HG02938 (cell line): ENCODE results near the gene GTPBP1.

Experiments
- ATAC-seq: cut with Tn5 transposase; IDR thresholded peaks from one replicate; pipeline ENCODE4 v1.9.1; 2021; ENCODE audit warnings: mild to moderate bottlenecking, moderate library complexity; ENCODE audit not compliant: unreplicated experiment

The GTPBP1 gene

DNA sequence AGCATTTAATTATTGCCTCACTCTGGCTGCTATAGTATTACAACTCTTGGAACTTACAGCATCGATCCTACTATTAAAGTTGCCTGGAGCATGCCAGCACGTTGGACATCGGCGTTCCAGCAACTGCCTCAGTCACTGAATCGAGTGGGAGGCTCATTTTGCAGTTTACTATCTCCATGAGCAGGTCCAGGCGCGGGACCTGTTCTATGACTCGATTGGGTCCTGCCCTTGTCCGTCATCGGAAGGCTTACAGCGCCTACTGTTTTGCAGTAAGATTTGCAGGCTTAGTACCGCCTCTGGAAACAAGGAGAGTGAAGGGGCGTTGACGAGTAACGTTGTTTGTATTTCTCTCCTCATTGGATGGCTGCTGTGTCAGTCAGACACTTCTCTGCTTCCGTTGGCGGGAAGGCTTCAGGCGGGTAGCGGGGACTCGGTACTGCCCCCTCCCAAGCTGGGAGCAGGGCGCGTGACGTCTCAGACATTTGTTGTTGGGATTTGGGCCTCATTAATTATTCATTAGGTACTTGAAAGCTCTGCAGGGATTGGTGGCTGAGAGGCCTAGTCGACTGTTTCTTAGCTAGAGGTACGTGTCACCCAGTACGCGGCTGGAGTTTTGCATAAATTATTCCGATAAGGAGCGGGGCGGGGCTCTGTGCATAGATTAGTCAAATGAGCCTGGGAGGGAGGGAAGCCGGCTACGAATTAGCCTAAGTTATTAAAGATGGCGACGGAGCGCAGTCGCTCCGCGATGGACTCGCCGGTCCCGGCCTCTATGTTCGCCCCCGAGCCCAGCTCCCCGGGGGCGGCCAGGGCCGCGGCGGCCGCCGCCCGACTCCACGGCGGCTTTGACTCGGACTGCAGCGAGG, at the start of gene GTPBP1:
TSS of gene GTPBP1 (plus strand) at position 710 of the 866 bp plus-strand sequence. CDS start at position 722, 12 bp downstream.
- peak; percentile 72 for ATAC-seq

DNA sequence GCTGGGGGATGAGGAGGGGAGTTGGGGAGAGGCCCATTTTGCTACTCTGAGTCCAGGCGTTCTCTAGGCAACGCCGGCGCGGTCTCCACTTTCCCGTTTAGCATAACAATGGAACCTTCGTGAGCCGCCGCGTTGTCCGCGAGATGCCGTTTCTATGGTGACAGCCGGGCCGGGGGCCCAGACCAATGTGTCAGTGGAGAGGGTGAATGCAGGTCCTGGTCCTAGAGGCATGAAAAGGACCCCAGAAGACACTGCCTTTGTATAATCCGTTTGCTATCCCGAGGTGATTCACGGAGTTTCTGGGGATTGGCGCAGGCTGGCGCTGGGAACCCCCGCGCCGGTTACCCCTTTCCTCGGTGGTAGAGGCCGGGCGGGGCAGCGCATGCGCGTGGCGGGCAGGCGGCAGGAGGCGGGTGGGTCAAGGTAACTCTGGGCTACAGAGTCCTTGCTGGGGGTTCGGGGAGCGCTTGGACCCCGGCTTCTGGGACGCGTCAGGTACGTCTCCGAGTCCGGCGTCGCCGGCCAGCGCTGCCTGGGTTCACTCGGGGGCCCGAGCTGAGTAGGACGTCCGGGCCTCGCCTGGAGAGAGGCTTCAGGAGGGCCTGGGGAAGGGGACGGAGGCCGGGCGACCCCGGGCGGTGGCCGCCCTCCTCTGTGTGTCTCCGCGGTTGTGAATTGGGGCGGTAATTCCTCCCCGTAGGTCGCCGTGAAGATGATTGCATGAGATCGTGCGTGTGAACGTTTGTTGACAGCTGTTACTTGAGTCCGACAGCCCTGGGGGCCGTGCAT, 49.3 kb upstream of the GTPBP1 start, which contains the start of the genes CBY1 and FAM227A:
TSS of gene CBY1 (plus strand) at position 383 of the 789 bp plus-strand sequence. CDS start 11,417 bp downstream, outside the sequence.
TSS of gene FAM227A (minus strand) at position 137 of the 789 bp plus-strand sequence. CDS start 6,224 bp downstream, outside the sequence.
- peak; percentile 79 for ATAC-seq

DNA sequence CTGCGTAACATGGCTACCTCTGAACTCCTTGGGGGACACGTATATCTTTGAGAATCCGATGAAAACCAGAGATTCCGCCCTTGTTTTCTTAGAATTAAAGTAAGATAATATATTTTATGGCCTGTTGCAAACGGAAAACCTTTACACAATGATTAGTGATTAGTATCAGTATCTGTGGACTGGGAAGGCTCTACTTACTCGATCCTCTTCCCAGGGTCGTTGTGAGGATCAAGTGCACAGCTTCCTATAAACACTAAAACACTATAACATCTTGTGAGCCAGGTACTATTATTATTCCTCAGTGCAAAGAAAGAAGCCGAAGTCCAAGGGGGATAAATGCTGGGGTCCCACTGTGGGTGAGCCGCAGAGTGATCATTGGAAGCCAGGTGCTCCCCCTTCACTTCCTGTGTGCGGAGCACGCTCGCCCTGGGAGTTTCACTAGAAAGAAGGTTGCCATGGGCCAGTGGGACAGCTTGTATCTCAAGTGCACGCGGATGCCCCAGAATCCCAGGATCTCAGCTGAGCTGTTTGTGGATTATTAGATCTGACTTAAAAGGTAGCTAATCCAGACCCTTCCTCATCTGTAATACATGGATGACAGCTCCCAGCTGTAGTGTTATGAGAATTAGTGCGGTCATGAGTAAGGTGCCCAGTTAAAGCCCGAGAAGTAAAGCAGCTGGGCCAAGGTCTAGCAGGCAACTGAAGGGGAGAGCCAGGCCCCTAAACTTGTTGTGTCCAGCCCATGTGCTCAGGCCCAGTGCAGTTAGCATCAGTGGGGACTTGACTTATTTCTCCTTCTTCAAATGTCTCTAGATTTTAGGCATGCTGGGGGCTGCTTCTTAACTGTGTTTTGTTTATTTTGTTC, 48.5 kb upstream of the GTPBP1 start:
- no peak for ATAC-seq

DNA sequence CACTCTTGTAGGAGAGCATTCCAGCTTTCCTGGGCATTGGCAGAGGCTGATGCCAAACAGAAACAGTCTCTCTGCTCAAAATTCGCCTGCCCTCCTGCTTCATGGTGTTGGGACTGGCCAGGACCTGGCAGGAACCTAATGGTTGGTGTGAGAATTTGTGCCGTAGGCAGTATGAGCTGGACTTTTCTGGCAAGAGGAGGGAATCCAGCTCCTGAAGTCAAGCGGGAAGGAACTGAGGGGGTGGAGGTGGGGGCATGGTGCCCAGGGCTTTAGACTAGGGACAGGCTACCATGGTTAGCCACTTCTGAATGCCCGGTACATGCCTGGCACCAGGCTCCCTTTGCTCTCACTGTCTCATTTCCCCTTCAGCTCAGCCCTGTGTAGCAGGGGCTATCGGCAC, 30.9 kb upstream of the GTPBP1 start:
- ATAC-seq: no peak

DNA sequence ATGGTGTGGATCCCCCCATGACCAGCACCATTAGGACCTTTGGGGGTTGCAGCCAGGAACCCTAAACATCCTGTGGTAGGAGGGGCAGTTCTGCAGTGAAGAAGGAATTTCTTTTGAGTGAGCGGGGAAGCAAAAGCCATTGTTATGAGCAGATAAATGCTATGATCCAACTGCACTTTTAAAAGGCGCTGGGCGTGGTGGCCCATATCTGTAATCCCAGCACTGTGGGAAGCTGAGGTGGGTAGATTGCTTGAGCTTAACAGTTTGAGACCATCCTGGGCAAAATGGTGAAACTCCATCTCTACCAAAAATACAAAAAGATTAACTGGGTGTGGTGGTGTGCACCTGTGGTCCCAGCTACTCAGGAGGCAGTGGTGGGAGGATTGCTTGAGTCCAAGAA, 29.9 kb upstream of the GTPBP1 start:
- ATAC-seq: no peak

DNA sequence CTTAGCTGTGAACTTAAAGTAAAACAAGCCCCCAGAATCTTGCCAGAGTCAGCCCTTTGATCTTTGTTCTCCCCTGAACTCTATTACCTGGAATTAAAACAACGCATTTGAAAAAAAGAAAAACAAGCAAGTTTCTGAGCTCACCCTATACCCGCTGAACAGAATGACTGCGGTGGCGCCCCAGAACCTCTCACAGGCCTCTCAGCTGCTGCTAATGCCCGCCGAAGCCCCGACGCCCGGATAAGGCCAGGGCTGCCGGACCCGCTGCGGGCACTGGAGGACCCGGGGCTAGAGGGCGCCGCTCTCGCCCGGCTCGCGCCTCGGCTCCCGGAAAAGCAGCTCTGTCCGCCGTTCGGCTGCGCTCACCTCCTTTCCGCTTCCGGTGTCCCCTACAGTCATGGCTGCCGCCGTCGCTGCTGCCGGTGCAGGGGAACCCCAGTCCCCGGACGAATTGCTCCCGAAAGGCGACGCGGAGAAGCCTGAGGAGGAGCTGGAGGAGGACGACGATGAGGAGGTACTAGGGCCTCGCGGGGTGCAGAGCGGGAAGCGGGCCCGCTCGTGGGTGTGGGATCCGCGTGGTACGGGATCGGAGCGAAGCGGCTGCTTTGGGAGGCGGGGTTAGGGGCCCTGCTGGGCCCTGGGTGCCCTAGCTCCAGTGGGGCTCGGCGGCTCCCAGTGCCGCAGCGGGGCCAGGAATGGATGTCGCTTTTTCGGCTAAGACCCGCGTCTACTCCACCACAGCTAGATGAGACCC, 24.0 kb upstream of the GTPBP1 start, which contains the start of gene TOMM22:
TSS of gene TOMM22 (plus strand) at position 376 of the 754 bp plus-strand sequence. CDS start at position 398, 22 bp downstream.
- ATAC-seq: peak; percentile 73

DNA sequence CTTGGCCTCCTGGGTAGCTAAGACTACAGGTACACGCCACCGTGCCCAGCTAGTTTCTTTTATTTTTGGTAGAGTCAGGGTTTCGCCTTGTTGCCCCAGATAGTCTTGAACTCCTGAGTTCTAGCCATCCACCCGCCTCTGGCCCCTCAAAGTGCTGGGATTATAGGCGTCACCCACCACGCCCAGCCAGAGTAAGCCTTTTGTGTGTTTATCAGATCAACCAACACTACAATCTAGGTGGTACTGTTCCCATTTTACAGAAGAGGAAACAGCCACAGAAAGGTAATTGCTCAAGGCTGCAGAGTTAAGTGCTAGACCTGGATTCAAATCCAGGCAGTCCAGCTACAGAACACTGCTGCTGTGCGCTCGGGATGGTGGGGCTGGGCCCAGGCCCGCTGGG, 20.8 kb upstream of the GTPBP1 start:
- ATAC-seq: no peak

DNA sequence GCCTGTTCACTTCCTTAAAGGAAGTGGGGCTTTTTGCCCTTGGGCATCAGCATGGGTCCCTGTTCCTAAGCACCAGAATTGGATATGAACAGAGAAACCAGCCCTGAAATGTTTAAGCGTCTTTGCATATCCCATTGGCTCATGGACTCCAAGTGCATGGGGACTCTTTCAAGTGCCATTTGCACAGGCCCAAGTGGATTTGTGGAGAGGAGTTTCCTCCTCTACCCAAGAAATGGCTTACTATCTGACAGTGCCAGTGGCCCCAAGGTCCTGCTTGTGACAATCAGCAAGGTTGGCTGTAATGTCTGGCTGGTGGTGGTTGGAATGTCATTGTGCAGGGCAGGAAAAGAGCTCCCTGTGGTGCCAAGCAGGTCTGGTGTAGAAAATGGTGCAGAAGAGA, 20.0 kb upstream of the GTPBP1 start:
- ATAC-seq: no peak

DNA sequence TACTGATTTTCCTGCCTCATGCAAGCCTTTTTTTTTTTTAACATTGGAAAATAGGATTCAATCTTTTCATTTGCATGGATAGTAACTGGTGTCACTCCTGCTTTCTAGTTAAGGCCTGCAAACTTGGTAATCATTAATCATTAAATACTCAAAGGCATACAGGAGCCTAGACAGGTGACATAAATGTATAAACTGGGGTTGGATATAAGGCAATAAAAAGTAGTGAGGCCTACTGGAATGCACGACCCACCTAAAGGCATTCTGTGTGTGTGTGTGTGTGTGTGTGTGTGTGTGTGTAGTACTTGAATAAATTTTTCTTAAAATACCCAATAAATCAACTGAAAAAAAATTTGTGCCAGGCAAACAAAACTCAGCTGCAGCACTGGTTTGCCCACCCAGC, 16.1 kb upstream of the GTPBP1 start:
- no peak for ATAC-seq

DNA sequence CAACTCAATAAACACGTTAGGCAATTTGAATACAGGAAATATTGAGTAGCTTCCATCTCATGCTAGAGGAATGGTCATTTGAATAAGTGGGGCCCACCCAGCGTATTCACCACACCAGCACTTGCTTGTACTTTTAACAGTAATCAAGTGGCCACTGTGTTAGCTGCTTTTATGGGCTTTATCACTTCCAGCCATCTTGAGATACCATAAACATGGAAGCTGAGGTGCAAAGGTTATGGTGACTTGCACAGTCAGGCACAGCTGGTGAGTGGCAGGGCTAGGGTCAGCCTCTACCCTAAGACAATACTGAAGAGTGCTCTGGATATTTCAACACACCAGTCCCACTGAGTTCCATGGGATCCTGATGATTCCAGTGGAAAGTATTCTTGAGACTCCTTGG, 11.7 kb upstream of the GTPBP1 start:
- no peak for ATAC-seq

DNA sequence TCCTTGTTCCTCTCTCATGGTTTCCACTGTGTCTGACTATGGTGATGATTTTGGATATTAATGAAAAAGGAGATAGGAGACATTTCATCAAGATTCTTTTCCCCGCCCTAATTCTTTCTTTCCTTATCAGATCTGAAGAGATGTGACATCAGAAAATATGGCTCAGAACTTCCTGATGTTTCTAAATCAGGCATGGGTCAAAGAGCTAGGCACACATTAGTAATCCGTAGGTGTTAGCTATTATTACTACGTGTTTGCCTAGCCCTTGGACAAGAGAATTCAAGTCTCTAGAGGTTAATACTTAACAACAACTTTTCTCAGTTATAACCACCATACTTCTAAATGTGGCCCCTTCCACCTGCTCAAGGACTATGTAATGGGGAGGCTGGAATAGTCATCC, 10.8 kb upstream of the GTPBP1 start:
- ATAC-seq: no peak

DNA sequence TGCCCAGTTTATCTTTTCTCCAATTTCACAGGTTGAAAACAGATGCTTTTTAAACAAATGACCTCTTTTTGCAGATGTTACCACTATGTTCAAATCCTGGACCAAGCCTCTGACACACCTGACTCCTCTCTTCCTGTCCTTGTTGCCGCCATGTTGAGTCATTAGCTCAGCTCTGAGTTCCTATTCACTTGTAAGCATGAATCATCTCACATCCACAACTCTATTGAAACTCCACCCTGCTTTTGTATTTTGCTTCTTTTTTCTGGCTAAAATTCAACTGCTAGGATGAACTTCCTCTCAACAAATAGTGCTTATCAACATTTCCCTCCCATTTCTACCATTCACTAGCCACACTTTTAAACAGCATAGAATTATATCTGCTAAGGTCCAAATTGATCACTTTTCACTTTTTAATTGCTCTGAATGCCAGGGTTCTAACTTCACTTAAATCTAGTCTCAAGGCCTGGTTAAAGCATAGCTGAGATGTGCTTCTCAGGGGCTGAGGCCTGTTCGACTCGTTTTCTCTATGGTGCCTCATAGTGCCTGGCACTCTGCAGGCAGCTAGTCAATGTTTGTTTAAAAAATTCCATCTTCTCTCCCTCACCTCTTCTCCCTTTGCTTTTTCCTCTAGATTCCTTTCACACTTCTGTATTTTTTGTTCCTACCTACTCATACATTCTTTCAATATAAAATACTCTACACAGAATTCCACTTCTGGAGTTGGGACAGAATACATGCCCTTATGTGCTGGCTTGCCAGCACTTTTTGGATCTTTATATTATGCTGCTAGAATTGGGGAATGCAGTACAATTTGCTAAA, 8.9 kb upstream of the GTPBP1 start:
- no peak for ATAC-seq

DNA sequence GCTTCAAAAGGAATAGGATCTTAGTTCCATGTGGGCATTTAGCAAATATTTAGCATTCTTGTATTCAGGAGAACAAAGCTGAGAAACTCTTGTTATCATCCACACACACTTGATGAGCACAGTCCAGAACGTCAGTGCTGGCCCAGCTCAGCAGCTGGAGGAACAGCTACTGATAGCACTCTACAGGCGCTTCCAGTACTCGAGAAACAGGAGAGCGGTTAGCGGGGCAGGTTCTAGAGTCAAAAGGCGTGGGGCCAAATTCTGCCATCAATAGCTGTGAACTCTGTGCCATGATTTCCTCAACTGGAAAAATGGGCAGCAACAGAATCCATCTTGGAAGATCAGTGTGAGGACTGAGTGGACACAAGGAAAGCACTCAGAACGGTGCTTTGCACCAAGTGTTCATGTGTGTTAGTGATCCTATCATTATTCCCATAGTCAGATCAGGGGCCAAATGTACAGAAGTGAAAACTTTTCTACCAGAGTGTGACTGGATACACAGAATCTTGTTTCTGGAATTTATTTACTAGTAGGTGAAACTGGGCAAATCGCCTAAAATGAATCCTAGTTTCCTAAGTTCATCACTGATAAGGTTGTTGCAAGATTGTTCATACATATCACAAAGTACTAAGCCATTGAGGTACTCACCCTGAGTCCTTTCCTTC, 8.2 kb upstream of the GTPBP1 start:
- ATAC-seq: no peak

DNA sequence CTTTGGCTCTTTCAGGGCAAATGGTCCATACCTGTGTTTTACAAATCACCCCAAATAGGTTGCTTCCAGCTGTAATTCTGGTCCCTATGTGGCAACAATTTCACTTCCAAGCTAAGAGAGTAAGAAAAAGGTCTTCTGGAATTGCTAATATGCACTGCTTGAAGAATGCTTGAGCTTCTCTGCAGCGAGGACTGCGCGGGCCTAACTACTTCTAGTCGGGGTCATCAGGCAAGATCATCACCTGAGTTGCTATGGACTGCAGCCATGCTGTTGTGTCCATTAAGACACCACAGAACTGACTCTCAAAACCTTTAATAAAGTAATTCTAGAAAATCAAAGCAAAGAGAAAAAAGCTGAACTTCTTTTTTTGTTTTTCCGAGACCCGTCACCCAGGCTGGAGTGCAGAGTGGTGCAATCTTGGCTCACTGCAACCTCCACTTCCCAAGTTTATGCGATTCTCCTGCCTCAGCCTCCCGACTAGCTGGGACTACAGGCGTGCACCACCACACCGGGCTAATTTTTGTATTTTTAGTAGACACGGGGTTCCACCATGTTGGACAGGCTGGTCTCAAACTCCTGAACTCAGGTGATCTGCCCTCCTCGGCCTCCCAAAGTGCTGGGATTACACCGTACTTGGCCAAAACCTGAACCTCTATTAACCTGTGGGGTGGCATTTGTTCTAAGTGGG, 7.2 kb upstream of the GTPBP1 start:
- no peak for ATAC-seq

DNA sequence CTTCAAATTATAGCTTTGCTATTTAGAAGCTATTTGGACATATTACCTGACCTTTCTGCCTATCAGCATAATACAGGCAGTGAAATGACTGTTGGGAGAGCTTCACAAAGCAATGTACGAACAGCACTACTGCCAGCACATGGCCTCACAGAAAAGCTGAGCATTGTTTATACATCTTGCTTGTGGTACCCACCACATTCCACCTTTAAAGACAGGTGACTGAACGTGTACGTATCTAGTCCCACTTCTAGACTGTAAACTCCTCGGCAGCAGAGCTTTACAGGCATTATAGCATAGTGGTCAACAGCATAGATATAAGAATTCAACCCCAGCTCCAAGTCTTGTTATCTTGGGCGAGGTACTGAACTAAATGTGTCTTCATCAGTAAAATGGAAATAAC, 6.6 kb upstream of the GTPBP1 start:
- no peak for ATAC-seq

DNA sequence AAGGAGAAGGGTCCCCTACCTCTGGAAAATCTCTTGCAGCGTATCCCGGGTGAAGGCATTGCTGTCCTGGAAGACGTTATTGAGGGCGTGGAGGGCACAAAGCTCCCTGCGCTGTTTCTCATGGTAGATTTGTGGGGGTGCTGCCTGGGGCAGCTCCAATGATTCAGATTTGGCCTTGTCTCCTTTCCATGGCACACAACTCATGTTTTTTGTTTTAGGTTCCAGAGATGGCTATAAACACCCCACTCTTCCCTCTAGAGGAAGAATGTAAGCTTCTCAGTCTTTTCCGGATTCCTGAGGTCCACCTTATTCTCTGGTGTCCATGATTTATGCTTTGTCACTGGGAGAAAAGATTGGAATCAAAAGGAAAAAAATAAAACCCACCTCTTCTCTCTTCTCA, 6.0 kb upstream of the GTPBP1 start:
- ATAC-seq: no peak

DNA sequence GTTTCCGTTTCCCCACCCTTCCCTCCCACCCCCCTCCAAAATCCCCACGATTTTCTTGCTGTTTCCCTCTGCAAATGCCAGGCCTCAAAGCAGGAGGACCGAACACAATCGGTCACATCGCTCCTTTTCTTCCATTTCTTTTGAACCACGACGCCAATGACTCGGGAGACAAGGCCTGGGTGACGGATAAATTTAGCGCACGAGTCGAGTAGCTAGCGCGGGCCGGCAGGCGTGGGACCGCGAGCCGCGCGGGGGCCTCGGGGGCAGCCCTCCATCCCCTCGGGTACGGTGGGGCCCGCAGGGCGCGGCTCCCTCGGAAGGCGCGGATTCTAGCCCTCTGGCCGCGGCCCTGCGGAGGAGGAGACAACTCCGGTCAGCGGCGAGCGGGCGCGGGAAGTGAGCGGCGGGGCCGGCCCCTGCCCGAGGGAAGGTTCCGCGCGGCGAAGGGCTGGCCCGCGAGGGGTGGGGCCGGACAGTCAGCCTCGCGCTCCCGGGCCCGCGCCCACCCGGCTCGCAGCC, 5.4 kb upstream of the GTPBP1 start:
- peak; percentile 5 for ATAC-seq
